OCI-LY1 (cell line): ENCODE data around the gene PCNX2.

ENCODE experiments used
- CTCF ChIP-seq: fragments of 200-600 bp; sonication (generic), shearing (Covaris generic); IDR thresholded peaks from 2 replicates; pipeline ENCODE4 v1.5.1; 2017; ENCODE audit warnings: mild to moderate bottlenecking, antibody characterized with exemption, low read length, moderate library complexity, mixed read lengths
- EZH2 ChIP-seq: fragments of 200-600 bp; sonication (generic), shearing (Covaris generic); IDR thresholded peaks from 2 replicates; pipeline ENCODE4 v1.8.0; 2017; ENCODE audit warnings: borderline replicate concordance, mixed run types, mild to moderate bottlenecking, antibody characterized with exemption, low read length, moderate library complexity, mixed read lengths

GRCh38 chr1:233057836-233058235 lies 237.7 kb downstream of the PCNX2 start:
- no peak for TF ChIP-seq CTCF
- no peak for TF ChIP-seq EZH2
